HUES6 (cell line): ENCODE results near the gene LEMD1.
"Not testable (repeated sequence)": the region's sequence is repeated elsewhere in the genome, so short reads cannot be mapped to it uniquely, and the experiment has no call there.

Experiments used
- H3K27ac ChIP-seq: 2 replicates; pipeline ENCODE4 v1.7.0; 2013; ENCODE audit warnings: low read depth, mild to moderate bottlenecking, low read length, inconsistent platforms
- H3K27me3 ChIP-seq: 2 replicates; pipeline ENCODE4 v1.6.1; 2013; ENCODE audit warnings: low read length; ENCODE audit not compliant: control insufficient read depth, insufficient read depth
- H3K36me3 ChIP-seq: 2 replicates; pipeline ENCODE4 v1.6.1; 2013; ENCODE audit warnings: low read length; ENCODE audit not compliant: control insufficient read depth, insufficient read depth
- H3K4me1 ChIP-seq: 2 replicates; pipeline ENCODE4 v1.6.1; 2013; ENCODE audit warnings: low read length; ENCODE audit not compliant: control insufficient read depth, insufficient read depth
- H3K4me3 ChIP-seq: 2 replicates; pipeline ENCODE4 v1.5.1; 2013; ENCODE audit warnings: low read depth, low read length
- H3K9ac ChIP-seq: one replicate; pipeline ENCODE4 v1.6.1; 2013; ENCODE audit warnings: mild to moderate bottlenecking, low read length
- H3K9me3 ChIP-seq: 2 replicates; pipeline ENCODE4 v1.6.1; 2013; ENCODE audit warnings: low read depth, low read length; ENCODE audit not compliant: control insufficient read depth, insufficient read depth

Gene LEMD1

DNA sequence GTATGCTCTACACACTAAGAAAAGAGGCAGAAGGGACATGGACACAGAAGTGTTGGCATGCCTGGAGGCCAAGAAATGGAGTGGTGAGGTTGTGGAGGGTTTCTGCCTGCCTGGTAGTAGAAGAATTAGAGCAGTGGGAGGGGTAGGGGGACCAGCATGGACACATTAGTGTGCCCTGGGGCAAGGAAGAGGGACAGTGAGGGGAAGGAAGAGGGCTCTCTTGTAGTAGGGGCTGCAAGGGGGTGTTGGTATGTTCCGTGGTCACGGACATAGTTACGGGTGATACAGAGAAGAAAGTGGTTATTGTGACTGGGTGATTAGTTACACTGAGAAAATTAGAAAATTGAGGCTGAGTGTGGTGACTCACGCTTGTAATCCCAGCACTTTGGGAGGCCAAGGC is 23.3 kb downstream of the LEMD1 start:
- no peak overlapping the region for H3K27ac ChIP-seq
- no peaks in the 10 kb centered on the region for H3K27me3 ChIP-seq
- H3K4me1 ChIP-seq, result no peaks in the 10 kb centered on the region
- H3K9ac ChIP-seq, result no peak overlapping the region
- no peaks in the 10 kb centered on the region for H3K36me3 ChIP-seq
- no peaks in the 10 kb centered on the region for H3K9me3 ChIP-seq
- H3K4me3 ChIP-seq, result no peak overlapping the region

DNA sequence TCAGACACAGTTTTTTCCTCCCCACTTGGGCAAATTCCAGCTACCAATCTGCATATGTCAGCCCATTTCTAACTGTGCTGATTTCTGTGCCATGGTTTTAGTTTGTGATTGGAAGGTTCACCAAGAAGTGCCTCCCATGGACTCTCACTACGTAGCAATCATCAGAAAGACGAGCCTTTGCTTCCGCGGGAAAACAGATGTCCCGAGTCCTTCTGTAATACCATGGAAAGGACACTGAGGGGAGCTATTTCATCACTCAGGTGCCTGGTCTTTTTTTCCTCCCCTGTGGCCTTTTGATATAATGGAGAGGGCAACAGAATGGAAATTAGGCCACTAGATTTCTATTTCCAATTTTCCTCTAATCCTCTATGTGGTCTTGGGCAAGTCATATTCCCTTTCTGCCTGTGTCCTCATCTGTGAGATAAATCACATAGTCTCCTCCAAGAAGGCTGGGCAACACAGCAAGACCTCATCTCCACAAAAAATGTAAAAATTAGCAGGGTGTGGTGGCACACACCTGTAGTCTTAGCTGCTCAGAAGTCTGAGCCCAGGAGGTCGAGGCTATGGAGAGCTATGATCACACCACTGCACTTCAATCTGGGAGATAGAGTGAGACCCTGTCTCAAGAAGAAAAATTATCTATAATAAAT is 24.8 kb downstream of the LEMD1 start:
- Histone ChIP-seq H3K27ac (no peak overlapping the region), H3K9me3 (no peaks in the 10 kb centered on the region), H3K4me1 (no peaks in the 10 kb centered on the region), H3K4me3 (no peak overlapping the region), H3K9ac (no peak overlapping the region), H3K27me3 (no peaks in the 10 kb centered on the region), H3K36me3 (no peaks in the 10 kb centered on the region)

DNA sequence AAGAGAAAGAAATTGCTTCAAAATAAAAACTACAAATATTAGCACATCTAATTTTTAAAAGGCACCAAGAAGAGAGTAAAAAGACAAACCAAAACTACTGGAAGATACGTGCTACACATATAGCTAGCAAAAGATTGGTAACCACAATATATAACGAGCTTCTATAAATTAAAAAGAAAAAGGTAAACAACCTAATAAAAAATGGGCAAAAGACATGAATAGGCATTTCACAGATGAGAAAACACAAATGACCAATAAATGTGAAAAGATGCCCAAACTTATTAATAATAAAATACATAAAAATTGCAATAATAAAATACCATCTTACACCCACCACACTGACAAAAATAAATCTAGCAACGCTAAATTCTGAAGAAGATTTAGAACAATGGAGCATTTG is 26.2 kb downstream of the LEMD1 start:
- no peaks in the 10 kb centered on the region for H3K4me1 ChIP-seq
- no peak overlapping the region for H3K4me3 ChIP-seq
- no peak overlapping the region for H3K9ac ChIP-seq
- H3K27ac ChIP-seq, result no peak overlapping the region
- H3K9me3 ChIP-seq, result no peaks in the 10 kb centered on the region
- H3K36me3 ChIP-seq, result no peaks in the 10 kb centered on the region
- H3K27me3 ChIP-seq, result no peaks in the 10 kb centered on the region

DNA sequence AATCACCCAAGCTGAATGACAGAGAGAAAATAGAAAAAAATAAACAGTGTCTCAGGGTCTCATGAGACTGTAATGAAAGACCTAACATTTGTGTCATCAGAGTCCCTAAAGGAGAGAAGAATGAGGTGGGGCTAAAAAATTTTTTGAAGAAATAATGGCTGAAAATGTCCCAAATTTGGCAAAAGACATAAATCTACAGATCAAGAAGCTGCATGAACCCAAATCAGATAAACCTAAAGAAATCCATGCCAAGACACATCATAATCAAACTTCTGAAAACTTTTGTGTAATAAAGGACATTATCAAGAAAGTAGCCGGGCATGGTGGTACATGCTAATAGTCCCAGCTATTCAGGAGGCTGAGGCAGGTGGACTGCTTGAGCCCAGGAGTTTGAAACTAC is 29.2 kb downstream of the LEMD1 start:
- Histone ChIP-seq H3K9ac (no peak overlapping the region), H3K27ac (no peak overlapping the region), H3K4me1 (no peaks in the 10 kb centered on the region), H3K4me3 (no peak overlapping the region), H3K9me3 (no peaks in the 10 kb centered on the region), H3K27me3 (no peaks in the 10 kb centered on the region), H3K36me3 (no peaks in the 10 kb centered on the region)

DNA sequence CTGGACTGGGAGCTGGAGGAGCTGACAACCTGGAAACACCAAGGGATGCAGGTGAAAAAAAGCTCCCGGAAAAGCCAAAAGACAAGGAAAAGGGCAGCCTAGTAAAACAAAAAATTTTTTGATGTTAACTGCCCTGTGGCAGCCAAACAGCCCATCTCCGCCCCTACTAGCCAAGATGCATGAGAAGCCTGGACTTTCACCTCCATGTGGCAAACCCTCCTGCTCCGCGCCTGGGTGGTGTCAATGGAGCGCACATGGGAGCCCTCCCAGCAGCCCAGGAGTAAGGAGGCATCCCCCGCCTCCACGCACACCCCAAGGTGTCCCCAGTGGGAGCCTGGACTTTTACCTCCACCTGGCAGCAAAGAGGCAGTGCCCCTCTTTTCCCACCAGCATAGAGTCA is 30.5 kb downstream of the LEMD1 start:
- no peaks in the 10 kb centered on the region for H3K27me3 ChIP-seq
- H3K9me3 ChIP-seq, result no peaks in the 10 kb centered on the region
- no peak overlapping the region for H3K27ac ChIP-seq
- H3K4me1 ChIP-seq, result no peaks in the 10 kb centered on the region
- H3K9ac ChIP-seq, result no peak overlapping the region
- H3K36me3 ChIP-seq, result no peaks in the 10 kb centered on the region
- no peak overlapping the region for H3K4me3 ChIP-seq

DNA sequence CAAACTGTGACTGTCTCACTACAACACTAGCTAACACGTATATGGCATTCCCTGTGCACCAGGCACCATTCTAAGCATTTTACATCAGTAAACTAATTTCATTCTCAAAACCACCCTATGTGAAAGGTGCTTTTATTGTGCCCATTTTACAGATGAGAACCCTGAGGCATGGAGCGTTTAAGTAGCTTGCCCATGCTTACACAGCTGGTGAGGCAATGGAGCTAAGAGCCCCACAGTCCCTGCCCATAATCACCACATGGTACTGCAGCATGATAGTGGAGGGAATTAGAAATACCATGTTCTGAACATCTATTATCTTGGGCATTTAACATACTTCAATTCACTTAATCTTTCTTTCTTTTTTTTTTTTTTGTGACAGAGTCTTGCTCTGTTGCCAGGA is 34.0 kb downstream of the LEMD1 start:
- Histone ChIP-seq H3K4me1 (peaks cover 7% of the 10 kb centered on the region), H3K27ac (no peak overlapping the region), H3K36me3 (no peaks in the 10 kb centered on the region)

DNA sequence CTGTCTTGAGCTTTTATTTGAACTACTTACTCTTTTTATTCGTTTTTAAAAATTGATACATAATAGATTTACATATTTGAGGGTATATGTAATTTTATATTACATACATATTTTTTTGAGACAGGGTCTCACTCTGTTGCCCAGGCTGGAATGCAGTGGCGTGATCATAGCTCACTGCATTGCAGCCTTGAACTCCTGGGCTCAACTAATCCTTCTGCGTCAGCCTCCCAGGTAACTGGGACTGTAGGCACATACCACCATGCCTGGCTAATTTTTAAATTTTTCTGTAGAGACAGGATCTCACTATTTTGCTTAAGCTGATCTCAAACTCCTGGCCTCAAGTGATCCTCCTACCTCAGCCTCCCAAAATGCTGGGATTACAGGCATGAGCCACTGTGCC is 38.9 kb downstream of the LEMD1 start:
- H3K4me1 ChIP-seq, H3K27me3 ChIP-seq, H3K36me3 ChIP-seq, H3K9ac ChIP-seq, H3K9me3 ChIP-seq, H3K27ac ChIP-seq, H3K4me3 ChIP-seq: not testable (repeated sequence)

More for the DNA sequence above, 34.0 kb downstream of the LEMD1 start:
- Histone ChIP-seq H3K9me3 (no peaks in the 10 kb centered on the region), H3K27me3 (no peaks in the 10 kb centered on the region), H3K4me3 (no peak overlapping the region), H3K9ac (no peak overlapping the region)

DNA sequence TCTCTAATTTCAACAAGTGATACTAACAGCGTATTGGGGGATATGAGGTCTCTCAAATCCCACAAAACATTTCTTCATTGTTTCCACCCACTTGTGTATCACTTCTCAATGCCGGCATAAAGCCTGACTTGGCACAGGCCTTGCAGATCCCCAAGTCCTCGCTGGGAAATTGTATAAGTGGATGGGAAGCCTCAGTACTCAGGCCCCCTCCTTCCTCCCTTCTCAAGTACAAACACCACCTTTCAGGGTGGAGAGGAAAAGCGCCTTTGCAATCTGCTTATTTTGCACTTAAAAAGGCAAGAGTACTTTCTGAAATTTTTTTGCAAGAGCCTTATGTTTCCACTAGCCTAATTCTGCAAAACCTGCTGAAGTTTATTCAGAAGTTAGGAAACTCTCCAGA is 39.3 kb downstream of the LEMD1 start:
- Histone ChIP-seq H3K4me3 (no peak overlapping the region), H3K36me3 (no peaks in the 10 kb centered on the region), H3K27ac (no peak overlapping the region), H3K4me1 (peaks cover 9% of the 10 kb centered on the region), H3K27me3 (no peaks in the 10 kb centered on the region), H3K9me3 (no peaks in the 10 kb centered on the region), H3K9ac (no peak overlapping the region)

DNA sequence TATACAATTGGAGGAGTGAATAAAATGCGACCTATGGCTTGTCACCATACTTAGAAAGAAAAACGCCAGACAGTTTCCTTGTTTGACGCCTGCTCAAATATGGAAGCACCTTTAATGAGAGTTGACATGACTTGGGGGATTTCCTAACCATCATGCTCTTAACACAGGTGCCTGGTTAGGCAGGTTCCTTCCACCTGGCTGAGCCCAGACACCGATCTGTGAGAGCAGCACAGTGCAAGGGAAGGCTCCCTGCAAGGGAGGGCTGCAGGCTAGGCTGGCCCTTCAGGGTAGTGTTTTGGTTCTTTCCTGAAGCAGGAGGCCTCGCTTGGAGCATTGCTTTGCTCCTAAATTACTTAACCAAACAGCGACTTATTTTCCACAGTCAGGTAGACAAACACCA is 40.6 kb downstream of the LEMD1 start:
- Histone ChIP-seq H3K9ac (no peak overlapping the region), H3K9me3 (no peaks in the 10 kb centered on the region), H3K27me3 (no peaks in the 10 kb centered on the region), H3K4me3 (no peak overlapping the region), H3K4me1 (peaks cover 15% of the 10 kb centered on the region), H3K27ac (no peak overlapping the region), H3K36me3 (no peaks in the 10 kb centered on the region)

DNA sequence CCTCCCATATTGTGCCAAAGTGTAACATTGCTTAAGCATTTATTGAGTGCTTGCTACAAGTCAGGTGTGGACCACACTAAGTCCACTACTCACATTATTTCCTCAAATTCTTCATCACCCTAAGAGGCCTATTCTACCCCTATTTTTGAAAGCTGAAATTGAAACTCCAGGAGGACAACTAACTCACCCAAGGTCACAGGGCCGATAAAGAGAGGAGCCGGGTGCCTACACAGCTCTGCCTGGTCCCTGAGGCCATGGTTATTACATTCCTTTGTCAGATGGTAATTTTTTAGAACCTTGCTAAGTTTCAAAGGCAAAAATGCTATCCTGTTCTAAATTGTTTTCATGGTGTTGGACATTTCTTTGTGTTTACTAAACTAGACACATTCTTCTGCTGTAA is 41.0 kb downstream of the LEMD1 start:
- no peaks in the 10 kb centered on the region for H3K9me3 ChIP-seq

DNA sequence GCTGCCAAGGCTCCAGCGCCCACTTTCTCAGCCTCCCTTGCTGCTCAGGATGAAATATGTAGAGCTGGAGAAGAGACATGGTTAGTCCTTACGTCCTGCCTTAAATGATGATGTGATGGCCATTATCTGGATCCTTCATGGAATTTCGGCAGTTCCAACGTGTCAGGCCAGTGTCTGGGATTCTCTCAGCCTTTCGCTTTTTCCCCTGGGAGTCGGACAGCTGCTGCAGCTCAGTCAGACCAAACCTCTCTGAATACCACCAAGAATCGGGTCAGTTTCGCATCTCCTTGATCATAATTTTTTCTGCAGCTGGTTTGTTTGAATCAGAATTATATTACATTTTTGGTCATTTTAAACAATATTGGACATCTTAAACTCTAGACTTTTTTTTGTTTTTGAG is 42.8 kb downstream of the LEMD1 start:
- Histone ChIP-seq H3K4me1 (peaks cover 27% of the 10 kb centered on the region), H3K27ac (no peak overlapping the region), H3K27me3 (no peaks in the 10 kb centered on the region), H3K9me3 (no peaks in the 10 kb centered on the region), H3K4me3 (no peak overlapping the region), H3K36me3 (no peaks in the 10 kb centered on the region), H3K9ac (no peak overlapping the region)

More for the DNA sequence above, 41.0 kb downstream of the LEMD1 start:
- Histone ChIP-seq H3K4me3 (no peak overlapping the region), H3K9ac (no peak overlapping the region), H3K36me3 (no peaks in the 10 kb centered on the region), H3K27ac (no peak overlapping the region), H3K4me1 (peaks cover 18% of the 10 kb centered on the region), H3K27me3 (no peaks in the 10 kb centered on the region)

DNA sequence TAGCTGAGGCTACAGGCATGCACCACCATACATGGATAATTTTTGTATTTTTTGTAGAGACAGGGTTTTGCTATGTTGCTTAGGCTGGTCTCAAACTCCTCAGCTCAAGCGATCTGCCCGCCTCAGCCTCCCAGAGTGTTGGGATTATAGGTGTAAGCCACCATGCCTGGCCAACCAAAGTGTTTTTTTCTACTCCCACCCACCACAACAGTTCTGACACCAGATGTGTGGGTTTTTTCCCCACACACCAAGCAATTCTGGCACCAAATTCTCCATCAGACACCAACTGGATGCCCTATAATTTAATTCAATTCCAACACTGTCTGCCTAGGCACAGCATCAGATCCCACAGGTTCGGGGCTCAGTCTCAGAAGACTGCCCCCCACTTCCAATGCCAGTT is 44.5 kb downstream of the LEMD1 start:
- H3K4me1 ChIP-seq, result peaks cover 42% of the 10 kb centered on the region
- no peaks in the 10 kb centered on the region for H3K9me3 ChIP-seq
- H3K36me3 ChIP-seq, result no peaks in the 10 kb centered on the region
- H3K27me3 ChIP-seq, result no peaks in the 10 kb centered on the region
- H3K9ac ChIP-seq, result no peak overlapping the region
- H3K4me3 ChIP-seq, result no peak overlapping the region
- H3K27ac ChIP-seq, result no peak overlapping the region
